Measurements from ENCODE around the gene CHRDL2. TPM values are rescaled to one million over a fixed set of nuclear protein-coding genes. Genes with fewer than 3 reads are reported as not detected.

The CHRDL2 gene
- total RNA-seq, 3 donors from 2014 or later = 4.2 TPM; not detected in 2

- TF ChIP-seq POLR2AphosphoS5 (IDR thresholded peaks at IDR 0.05) = no peak
- no peak for TF ChIP-seq POLR2A (IDR thresholded peaks at IDR 0.05)
- no peak for TF ChIP-seq CTCF (IDR thresholded peaks at IDR 0.05)
Measured at GRCh38 chr11:74776546-74776945, 45.3 kb upstream of the CHRDL2 start.

GRCh38 chr11:74775762-74776161 lies 44.5 kb upstream of the CHRDL2 start:
- H3K9me3 ChIP-seq = no peaks in the 10 kb centered on the region
- no peak for DNase-seq (ENCODE audit: low spot score in 2 of 2)
- H3K4me1 ChIP-seq = peaks cover 0 to 3% of the 10 kb centered on the region in 2 donors
- intact Hi-C loops (cut with DNase I; ENCODE audit: low total_unique reads) = no loop called here
- H3K4me3 ChIP-seq = no peak overlapping the region
- no peaks in the 10 kb centered on the region for H3K36me3 ChIP-seq
- TF ChIP-seq CTCF (IDR thresholded peaks at IDR 0.05) = no peak
- no peak for TF ChIP-seq POLR2A (IDR thresholded peaks at IDR 0.05)
- no peak for TF ChIP-seq POLR2AphosphoS5 (IDR thresholded peaks at IDR 0.05)
- H3K27me3 ChIP-seq = no peaks in the 10 kb centered on the region
- H3K27ac ChIP-seq = no peak overlapping the region

More at GRCh38 chr11:74776546-74776945, 45.3 kb upstream of the CHRDL2 start:
- no peaks in the 10 kb centered on the region for H3K27me3 ChIP-seq
- H3K4me1 ChIP-seq = peaks cover 0 to 3% of the 10 kb centered on the region in 2 donors
- no peak overlapping the region for H3K27ac ChIP-seq
- intact Hi-C loops (cut with DNase I; ENCODE audit: low total_unique reads) = no loop called here
- H3K4me3 ChIP-seq = no peak overlapping the region
- no peaks in the 10 kb centered on the region for H3K36me3 ChIP-seq
- H3K9me3 ChIP-seq = no peaks in the 10 kb centered on the region
- no peak for DNase-seq (ENCODE audit: low spot score in 2 of 2)

GRCh38 chr11:74773476-74773875 lies 42.2 kb upstream of the CHRDL2 start:
- DNase-seq (ENCODE audit: low spot score in 2 of 2) = no peak
- H3K4me3 ChIP-seq = no peak overlapping the region
- no peaks in the 10 kb centered on the region for H3K4me1 ChIP-seq
- intact Hi-C loops (cut with DNase I; ENCODE audit: low total_unique reads) = no loop called here
- no peak for TF ChIP-seq CTCF (IDR thresholded peaks at IDR 0.05)
- TF ChIP-seq POLR2AphosphoS5 (IDR thresholded peaks at IDR 0.05) = no peak
- TF ChIP-seq POLR2A (IDR thresholded peaks at IDR 0.05) = no peak
- H3K36me3 ChIP-seq = no peaks in the 10 kb centered on the region
- no peaks in the 10 kb centered on the region for H3K9me3 ChIP-seq
- H3K27me3 ChIP-seq = no peaks in the 10 kb centered on the region
- H3K27ac ChIP-seq = no peak overlapping the region

- H3K27ac ChIP-seq = no peak overlapping the region
- no peak for DNase-seq (ENCODE audit: low spot score in 2 of 2)
- no peak for TF ChIP-seq POLR2A (IDR thresholded peaks at IDR 0.05)
- no peak for TF ChIP-seq CTCF (IDR thresholded peaks at IDR 0.05)
- TF ChIP-seq POLR2AphosphoS5 (IDR thresholded peaks at IDR 0.05) = no peak
- H3K27me3 ChIP-seq = no peaks in the 10 kb centered on the region
- intact Hi-C loops (cut with DNase I; ENCODE audit: low total_unique reads) = no loop called here
- no peaks in the 10 kb centered on the region for H3K4me1 ChIP-seq
- no peaks in the 10 kb centered on the region for H3K36me3 ChIP-seq
- no peaks in the 10 kb centered on the region for H3K9me3 ChIP-seq
- H3K4me3 ChIP-seq = no peak overlapping the region
Measured at GRCh38 chr11:74771139-74771538, 39.9 kb upstream of the CHRDL2 start.

GRCh38 chr11:74770456-74770855 lies 39.2 kb upstream of the CHRDL2 start:
- TF ChIP-seq POLR2A (IDR thresholded peaks at IDR 0.05) (no peak), POLR2AphosphoS5 (IDR thresholded peaks at IDR 0.05) (no peak), CTCF (IDR thresholded peaks at IDR 0.05) (no peak)
- intact Hi-C loops (cut with DNase I; ENCODE audit: low total_unique reads) = no loop called here
- H3K27me3 ChIP-seq = no peaks in the 10 kb centered on the region

More at GRCh38 chr11:74770456-74770855, 39.2 kb upstream of the CHRDL2 start:
- no peak overlapping the region for H3K27ac ChIP-seq
- no peaks in the 10 kb centered on the region for H3K36me3 ChIP-seq
- no peak for DNase-seq (ENCODE audit: low spot score in 2 of 2)
- no peaks in the 10 kb centered on the region for H3K4me1 ChIP-seq
- no peak overlapping the region for H3K4me3 ChIP-seq
- H3K9me3 ChIP-seq = no peaks in the 10 kb centered on the region

Data from breast epithelium (tissue), 4 donors.